Medulla oblongata (tissue), 1 donor: ENCODE measurements around the gene BPNT1.
"Not testable (repeated sequence)": the region's sequence is repeated elsewhere in the genome, so short reads cannot be mapped to it uniquely, and the experiment has no call there.

ENCODE experiments used
- DNase-seq: peaks from one replicate; pipeline ENCODE4 v3.0.0-alpha.2; 2015; ENCODE audit errors: extremely low spot score

Gene BPNT1, protein sequence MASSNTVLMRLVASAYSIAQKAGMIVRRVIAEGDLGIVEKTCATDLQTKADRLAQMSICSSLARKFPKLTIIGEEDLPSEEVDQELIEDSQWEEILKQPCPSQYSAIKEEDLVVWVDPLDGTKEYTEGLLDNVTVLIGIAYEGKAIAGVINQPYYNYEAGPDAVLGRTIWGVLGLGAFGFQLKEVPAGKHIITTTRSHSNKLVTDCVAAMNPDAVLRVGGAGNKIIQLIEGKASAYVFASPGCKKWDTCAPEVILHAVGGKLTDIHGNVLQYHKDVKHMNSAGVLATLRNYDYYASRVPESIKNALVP

DNA sequence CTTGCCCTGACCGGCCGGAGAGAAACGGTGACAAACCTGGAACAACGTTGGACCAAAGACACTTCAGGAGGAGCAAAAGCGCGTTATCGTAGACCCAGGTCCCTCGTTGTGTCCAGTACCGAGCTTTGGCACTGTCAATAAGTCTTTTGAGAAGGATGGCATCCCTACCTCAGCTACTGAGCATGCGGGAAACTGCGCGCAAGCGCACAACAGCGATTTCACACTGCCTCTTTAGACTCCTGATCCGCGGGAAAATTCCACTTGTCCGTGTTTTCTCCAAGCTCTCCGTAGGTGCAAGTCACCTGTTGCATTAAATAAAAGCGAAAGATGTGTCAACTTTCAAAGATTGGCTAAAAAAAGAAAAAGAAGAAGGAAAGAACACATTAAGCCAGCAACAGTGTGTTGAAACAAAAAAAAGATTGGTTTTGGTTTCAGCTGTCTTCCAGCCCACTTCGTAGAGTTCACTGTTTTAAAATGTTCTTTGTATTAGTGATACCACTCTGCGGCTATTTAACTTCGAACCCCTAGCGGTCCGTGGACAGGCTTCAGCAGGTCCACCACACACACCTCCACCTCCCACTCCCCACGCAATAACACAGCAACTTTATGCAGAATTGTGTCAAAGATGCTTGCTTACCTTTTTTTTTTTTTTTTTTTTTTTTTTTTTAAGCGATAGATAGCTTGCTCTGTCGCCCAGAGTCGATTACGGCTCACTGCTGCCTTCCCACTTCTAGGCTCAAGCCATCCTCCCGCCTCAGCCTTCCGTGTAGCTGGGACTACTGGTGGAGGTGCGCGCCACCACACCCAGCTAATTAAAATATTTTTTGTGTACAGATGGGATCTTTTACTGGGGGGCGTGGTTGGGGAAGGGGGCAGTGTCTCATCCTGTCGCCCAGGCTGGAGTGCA is at the start of gene BPNT1:
TSS of gene BPNT1 (minus strand) at position 139 of the 907 bp plus-strand sequence. CDS start 9,942 bp downstream, outside the sequence.
- DNase-seq: peak; percentile 97

GRCh38 chr1:220137019-220137786 is 47.6 kb upstream of the BPNT1 start:
- no peak for DNase-seq

GRCh38 chr1:220135755-220136154 is 46.2 kb upstream of the BPNT1 start:
- DNase-seq: no peak

GRCh38 chr1:220129479-220130210 is 40.1 kb upstream of the BPNT1 start:
- no peak for DNase-seq

DNA sequence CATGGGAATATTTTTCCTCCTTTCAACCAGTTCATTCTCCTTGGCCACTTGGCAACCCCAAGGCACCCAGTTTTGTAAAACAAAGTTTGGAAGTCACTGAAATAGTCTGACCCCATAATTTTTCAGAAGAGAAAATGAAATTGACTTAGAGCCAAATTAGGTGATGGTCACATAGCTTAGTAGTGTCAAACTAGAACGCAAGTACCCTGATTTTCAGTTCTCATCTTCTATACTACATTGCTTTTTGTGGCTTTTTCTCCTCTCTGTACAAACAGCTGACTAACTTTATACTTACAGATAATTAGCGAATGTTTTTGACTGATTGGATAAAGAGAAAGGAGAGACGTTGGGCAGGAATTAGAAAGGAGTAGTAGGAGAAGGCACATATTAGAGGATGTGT is 37.5 kb upstream of the BPNT1 start:
- no peak for DNase-seq

- DNase-seq: no peak
Measured at GRCh38 chr1:220124542-220124941, 35.0 kb upstream of the BPNT1 start.

DNA sequence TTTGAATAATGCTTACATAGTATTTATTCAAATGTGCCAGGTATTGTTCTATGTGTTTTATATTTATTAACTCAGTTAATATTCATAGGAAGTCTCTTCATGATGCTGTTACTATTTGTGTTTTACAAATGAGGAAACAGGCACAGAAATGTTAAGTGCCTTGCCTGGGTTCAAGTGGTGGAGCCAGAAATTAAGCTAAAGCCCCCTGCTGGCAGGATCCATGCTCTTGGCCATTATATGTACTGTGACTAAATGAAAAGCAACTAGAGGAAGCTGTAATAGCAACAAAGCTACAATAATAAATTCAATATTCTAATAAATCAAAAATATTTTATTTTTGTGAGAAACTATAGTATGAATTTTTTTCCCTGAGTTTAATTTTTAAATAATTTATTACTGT is 34.3 kb upstream of the BPNT1 start:
- no peak for DNase-seq

GRCh38 chr1:220123066-220123465 is 33.5 kb upstream of the BPNT1 start:
- DNase-seq: no peak

- DNase-seq: no peak
Measured at GRCh38 chr1:220121791-220122530, 32.4 kb upstream of the BPNT1 start.

DNA sequence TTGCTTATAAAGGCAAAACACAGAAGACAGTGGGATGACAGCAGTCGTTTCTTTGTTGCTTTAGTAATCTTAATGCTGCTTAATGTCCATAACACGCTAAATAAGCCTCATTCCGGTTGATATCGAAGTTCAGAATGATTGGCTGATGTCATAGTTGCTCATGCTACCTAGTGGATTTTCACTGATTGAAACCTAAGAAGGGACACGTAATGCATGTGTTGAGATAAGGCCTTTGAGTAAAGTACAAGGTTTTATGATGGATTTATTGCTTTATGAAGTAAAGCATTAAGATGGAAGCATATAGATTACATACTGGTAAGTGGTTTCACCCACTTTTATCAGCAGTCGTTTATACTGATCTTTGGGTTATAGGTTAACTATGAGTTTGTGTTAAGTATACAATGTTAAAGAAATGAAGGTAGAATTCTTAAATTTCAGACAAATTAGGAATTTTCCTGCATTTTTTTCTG is 29.5 kb upstream of the BPNT1 start:
- no peak for DNase-seq

- DNase-seq: no peak
Measured at GRCh38 chr1:220113136-220113695, 23.6 kb upstream of the BPNT1 start.

DNA sequence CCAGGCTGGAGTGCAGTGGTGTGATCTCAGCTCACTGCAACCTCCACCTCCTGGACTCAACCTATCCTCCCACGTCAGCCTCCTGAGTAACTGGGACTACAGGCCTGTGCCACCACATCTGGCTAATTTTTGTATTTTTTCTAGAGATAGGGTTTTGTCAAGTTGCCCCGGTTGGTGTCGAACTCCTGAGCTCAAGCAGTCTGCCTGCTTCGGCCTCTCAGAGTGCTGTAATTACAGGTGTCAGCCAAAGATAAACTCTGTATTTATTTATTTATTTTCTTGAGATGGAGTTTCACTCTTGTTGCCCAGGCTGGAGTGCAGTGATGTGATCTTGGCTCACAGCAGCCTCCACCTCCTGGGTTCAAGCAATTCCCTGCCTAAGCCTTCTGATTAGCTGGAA is 23.0 kb upstream of the BPNT1 start:
- not testable (repeated sequence) for DNase-seq

- not testable (repeated sequence) for DNase-seq
Measured at GRCh38 chr1:220110473-220110872, 20.9 kb upstream of the BPNT1 start.

DNA sequence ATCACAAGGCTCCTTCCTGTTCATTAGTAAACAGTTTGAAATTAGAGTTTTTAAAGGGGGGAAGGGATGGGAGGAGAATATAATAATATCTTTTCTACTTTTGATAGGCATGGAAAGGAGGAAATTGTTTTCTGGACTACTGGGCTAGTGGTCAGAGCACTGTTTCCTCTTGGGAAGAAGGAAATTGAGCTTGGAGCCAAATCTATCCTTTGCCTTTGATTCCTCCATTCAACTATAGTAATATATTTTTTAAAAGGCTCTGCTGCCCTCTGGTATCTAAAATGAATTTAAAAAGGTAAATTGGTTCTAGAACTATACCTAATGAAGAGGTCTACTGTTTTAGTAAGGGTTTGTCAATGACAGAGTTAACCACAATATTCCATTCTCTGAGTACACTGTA is 10.2 kb upstream of the BPNT1 start:
- DNase-seq: no peak

- DNase-seq: peak; percentile 89
Measured at GRCh38 chr1:220094016-220094911, 4.7 kb upstream of the BPNT1 start, which contains the start of gene IARS2. Gene IARS2 (plus strand): TSS chr1:220094132. CDS start chr1:220094217, 85 bp downstream.

DNA sequence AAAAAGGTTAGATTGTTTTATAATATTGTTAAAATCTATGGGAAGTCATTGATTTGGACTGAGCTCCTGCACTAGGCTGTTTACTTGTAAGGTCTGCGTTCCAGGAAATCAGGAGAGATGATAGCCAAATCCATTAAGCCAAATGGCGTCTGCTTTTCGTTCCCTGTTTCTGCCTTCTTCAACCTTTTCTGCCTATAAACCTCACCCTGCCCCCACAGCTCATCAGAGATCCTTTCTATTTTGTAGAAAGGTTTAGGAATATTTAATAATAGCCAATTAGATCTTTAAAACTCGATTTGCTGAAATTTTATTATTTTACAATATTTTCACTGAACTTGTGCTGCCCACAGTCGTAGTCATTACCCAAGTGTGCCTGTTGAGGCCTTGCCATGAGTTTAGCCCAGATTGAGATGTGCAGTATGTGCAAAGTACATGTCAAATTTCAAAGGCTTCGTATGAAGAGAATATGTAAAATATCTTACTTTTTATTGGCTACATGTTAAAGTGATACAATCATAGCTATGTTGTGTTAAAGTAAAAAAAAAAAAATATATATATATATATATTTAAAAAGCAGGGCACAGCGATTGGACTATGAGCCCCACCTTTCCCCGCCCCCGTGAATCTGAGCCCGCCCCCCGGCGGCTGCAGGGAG is 3.9 kb upstream of the BPNT1 start:
- DNase-seq: no peak

DNA sequence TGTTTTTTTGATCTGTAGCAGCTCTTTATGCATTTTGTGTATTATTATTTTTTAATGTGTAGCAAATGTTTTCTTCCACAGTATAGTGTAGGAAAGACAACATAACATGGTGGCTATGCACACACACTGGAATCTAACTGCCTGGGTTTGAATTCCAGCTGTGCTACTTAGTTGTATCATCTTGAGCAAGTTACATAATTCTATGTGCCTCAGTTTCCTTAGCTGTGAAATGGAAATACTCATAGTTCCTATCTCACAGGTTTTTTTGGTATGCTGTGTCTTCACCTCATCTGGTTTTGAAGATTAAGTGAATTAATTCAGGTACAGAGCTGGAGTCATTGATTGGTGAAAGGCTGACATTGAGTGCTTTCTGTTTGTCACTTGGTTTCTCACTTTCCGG is 3.1 kb upstream of the BPNT1 start:
- DNase-seq: no peak

GRCh38 chr1:220086261-220086686 is 3.3 kb downstream of the BPNT1 start:
- DNase-seq: not testable (repeated sequence)
